OCI-LY7 (cell line): ENCODE measurements around the gene SRP54. TPM values are rescaled to one million over a fixed set of nuclear protein-coding genes. Genes with fewer than 3 reads are reported as not detected.
"Not testable (repeated sequence)": the region's sequence is repeated elsewhere in the genome, so short reads cannot be mapped to it uniquely, and the experiment has no call there.

Experiments
- BruUV-seq: library from RNA; stranded (reverse); fragments of 400-500 nt; replicated peaks from 2 replicates; lab custom pipeline; 2021; lab: Mats Ljungman, UMichigan
- CTCF ChIA-PET: fragments of 300-600 bp; sonication (Branson Sonifier 250); formaldehyde crosslinking; loops from one replicate; lab custom pipeline; 2022; ENCODE audit warnings: antibody characterized with exemption; ENCODE audit not compliant: unreplicated experiment; lab: Charles Lee
- POLR2A ChIA-PET: fragments of 300-600 bp; sonication (Branson Sonifier 250); formaldehyde crosslinking; loops from one replicate; lab custom pipeline; 2022; ENCODE audit warnings: antibody characterized with exemption; lab: Charles Lee
- DNase-seq: peaks from one replicate; pipeline ENCODE4 v3.0.0-alpha.2; 2015; ENCODE audit warnings: low spot score
- H2AFZ ChIP-seq: fragments of 200-600 bp; sonication (generic), shearing (Covaris generic); 2 replicates; pipeline ENCODE4 v1.6.1; 2014; ENCODE audit warnings: mild to moderate bottlenecking, antibody characterized with exemption, low read length, moderate library complexity
- H3K27ac ChIP-seq: fragments of 200-600 bp; sonication (generic); 2 replicates; pipeline ENCODE4 v1.5.1; 2014; ENCODE audit warnings: mixed run types, low read depth, mild to moderate bottlenecking, moderate library complexity, low read length, inconsistent platforms; ENCODE audit not compliant: poor library complexity, severe bottlenecking
- H3K36me3 ChIP-seq: fragments of 200-600 bp; sonication (generic); 2 replicates; pipeline ENCODE4 v1.6.1; 2014; ENCODE audit warnings: mild to moderate bottlenecking, antibody characterized with exemption, low read length, moderate library complexity, mixed read lengths; ENCODE audit not compliant: insufficient read depth
- H3K4me1 ChIP-seq: fragments of 200-600 bp; sonication (generic); 2 replicates; pipeline ENCODE4 v1.5.1; 2014; ENCODE audit warnings: mild to moderate bottlenecking, low read length; ENCODE audit not compliant: insufficient read depth, poor library complexity, severe bottlenecking
- H3K4me2 ChIP-seq: fragments of 200-600 bp; sonication (generic); 2 replicates; pipeline ENCODE4 v1.6.1; 2014; ENCODE audit warnings: mild to moderate bottlenecking, low read length
- H3K4me3 ChIP-seq: fragments of 200-600 bp; sonication (generic); 2 replicates; pipeline ENCODE4 v1.5.1; 2014; ENCODE audit warnings: mild to moderate bottlenecking, low read depth, low read length; ENCODE audit not compliant: poor library complexity, severe bottlenecking
- H3K79me2 ChIP-seq: fragments of 200-600 bp; sonication (generic); 2 replicates; pipeline ENCODE4 v1.6.1; 2016; ENCODE audit warnings: low read depth, mild to moderate bottlenecking, low read length, moderate library complexity, mixed read lengths; ENCODE audit not compliant: insufficient read depth
- H3K9me2 ChIP-seq: fragments of 200-600 bp; sonication (generic); 2 replicates; pipeline ENCODE4 v1.6.1; 2016; ENCODE audit warnings: mild to moderate bottlenecking, low read length, mixed read lengths; ENCODE audit not compliant: insufficient read depth
- H3K9me3 ChIP-seq: fragments of 200-600 bp; sonication (generic); 2 replicates; pipeline ENCODE4 v1.6.1; 2014; ENCODE audit warnings: mild to moderate bottlenecking, mixed run types, low read length, mixed read lengths
- H4K20me1 ChIP-seq: fragments of 200-600 bp; sonication (generic); 2 replicates; pipeline ENCODE4 v1.6.1; 2014; ENCODE audit warnings: mild to moderate bottlenecking, antibody characterized with exemption, low read length, moderate library complexity, mixed read lengths; ENCODE audit not compliant: insufficient read depth
- EZH2phosphoT487 ChIP-seq: fragments of 200-600 bp; sonication (generic); IDR thresholded peaks from 2 replicates; pipeline ENCODE4 v1.6.1; 2018; ENCODE audit warnings: low read depth, borderline replicate concordance, mild to moderate bottlenecking, mixed run types, antibody characterized with exemption, low read length, moderate library complexity, mixed read lengths
- intact Hi-C: fragments of 100-400 bp; cut with micrococcal nuclease; formaldehyde crosslinking; loops from one replicate; pipeline ENCODE4 v1.10.0; 2022; ENCODE audit not compliant: unreplicated experiment
- total RNA-seq, 2 experiments: library from RNA; depleted of rRNA in 1 of 2; stranded (reverse); fragments of >200 nt in 1 of 2; shearing (Covaris generic) in 1 of 2; gene quantifications; 2 replicates each; pipeline ENCODE4 v1.2.3, GENCODE V29; 2014 to 2022
- TF ChIP-seq, protein P1 (sequence below): fragments of 200-600 bp; sonication (generic); conservative IDR thresholded peaks from 2 replicates; pipeline ENCODE4 v1.5.1; 2014; ENCODE audit warnings: mild to moderate bottlenecking, antibody characterized with exemption, low read length, moderate library complexity, mixed read lengths

The SRP54 gene
- total RNA-seq, 2 experiments from 2014 or later = 50.9 to 86.0 TPM

DNA sequence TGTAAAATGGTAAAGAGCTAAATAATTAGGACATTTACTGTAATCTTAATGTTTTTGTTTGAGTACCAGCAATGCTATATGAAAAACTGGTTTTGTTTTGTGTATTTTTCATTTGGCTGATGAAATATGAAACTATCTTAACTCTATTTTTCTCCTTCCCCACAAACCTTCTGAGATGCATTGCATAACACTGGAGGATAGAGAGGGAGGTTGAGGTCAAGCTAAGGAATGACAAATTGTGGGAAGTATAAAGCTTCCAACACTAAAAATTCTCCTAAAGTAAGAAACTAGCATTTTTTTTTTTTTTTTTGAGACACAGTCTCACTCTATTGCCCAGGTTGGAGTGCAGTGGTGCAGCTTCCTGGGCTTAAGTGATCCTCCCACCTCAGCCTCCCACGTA is 31.5 kb upstream of the SRP54 start:
- H3K36me3 ChIP-seq = peaks cover 17% of the 10 kb centered on the region
- no peak overlapping the region for H3K27ac ChIP-seq
- no peaks in the 10 kb centered on the region for H4K20me1 ChIP-seq
- H3K79me2 ChIP-seq = no peaks in the 10 kb centered on the region
- ChIA-PET POLR2A (interaction anchor here (0.6 kb wide), 1 partner anchor 500 kb away, joined by 3 read pairs; no protein-coding TSS in a partner anchor), CTCF (no interaction called here)
- no TSS peak for BruUV-seq
- no peak overlapping the region for H2AFZ ChIP-seq
- H3K9me3 ChIP-seq = no peaks in the 10 kb centered on the region
- H3K9me2 ChIP-seq = no peaks in the 10 kb centered on the region
- no peaks in the 10 kb centered on the region for H3K4me1 ChIP-seq
- intact Hi-C loops = no loop called here
- no peak for DNase-seq
- TF ChIP-seq EZH2phosphoT487 = no peak
- TF ChIP-seq, protein P1, sequence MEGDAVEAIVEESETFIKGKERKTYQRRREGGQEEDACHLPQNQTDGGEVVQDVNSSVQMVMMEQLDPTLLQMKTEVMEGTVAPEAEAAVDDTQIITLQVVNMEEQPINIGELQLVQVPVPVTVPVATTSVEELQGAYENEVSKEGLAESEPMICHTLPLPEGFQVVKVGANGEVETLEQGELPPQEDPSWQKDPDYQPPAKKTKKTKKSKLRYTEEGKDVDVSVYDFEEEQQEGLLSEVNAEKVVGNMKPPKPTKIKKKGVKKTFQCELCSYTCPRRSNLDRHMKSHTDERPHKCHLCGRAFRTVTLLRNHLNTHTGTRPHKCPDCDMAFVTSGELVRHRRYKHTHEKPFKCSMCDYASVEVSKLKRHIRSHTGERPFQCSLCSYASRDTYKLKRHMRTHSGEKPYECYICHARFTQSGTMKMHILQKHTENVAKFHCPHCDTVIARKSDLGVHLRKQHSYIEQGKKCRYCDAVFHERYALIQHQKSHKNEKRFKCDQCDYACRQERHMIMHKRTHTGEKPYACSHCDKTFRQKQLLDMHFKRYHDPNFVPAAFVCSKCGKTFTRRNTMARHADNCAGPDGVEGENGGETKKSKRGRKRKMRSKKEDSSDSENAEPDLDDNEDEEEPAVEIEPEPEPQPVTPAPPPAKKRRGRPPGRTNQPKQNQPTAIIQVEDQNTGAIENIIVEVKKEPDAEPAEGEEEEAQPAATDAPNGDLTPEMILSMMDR = no peak
- H3K4me2 ChIP-seq = no peak overlapping the region
- no peak overlapping the region for H3K4me3 ChIP-seq

DNA sequence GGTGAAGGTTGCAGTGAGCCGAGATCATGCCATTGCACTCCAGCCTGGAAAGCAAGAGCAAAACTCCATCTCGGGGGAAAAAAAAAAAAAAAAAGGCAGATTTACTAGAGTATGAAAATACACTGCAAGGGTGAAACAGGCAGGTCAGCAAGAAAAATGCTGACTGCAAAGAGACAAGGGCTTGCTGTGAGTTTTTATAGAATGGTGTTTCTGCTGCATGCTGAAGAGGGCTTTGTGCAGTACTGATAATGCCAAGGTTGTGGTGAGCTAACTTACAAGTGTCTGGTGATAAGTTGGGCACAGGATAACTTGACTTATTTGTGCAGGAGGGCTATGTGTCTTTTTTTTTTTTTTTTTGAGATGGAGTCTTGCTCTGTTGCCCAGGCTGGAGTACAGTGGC is 25.9 kb upstream of the SRP54 start:
- H3K27ac ChIP-seq = no peak overlapping the region
- H2AFZ ChIP-seq = no peak overlapping the region
- H3K36me3 ChIP-seq = peaks cover 32% of the 10 kb centered on the region
- H3K4me1 ChIP-seq = no peaks in the 10 kb centered on the region
- no peaks in the 10 kb centered on the region for H4K20me1 ChIP-seq
- BruUV-seq = no TSS peak
- ChIA-PET CTCF (no interaction called here), POLR2A (interaction anchor here (0.7 kb wide), 2 partner anchors 24 to 239 kb away, joined by 3 read pairs; no protein-coding TSS in a partner anchor)
- no peak for DNase-seq
- H3K4me2 ChIP-seq = no peak overlapping the region
- no peaks in the 10 kb centered on the region for H3K9me3 ChIP-seq
- no peaks in the 10 kb centered on the region for H3K9me2 ChIP-seq
- intact Hi-C loops = no loop called here
- H3K4me3 ChIP-seq = no peak overlapping the region
- TF ChIP-seq, protein P1 = no peak
- no peak for TF ChIP-seq EZH2phosphoT487
- no peaks in the 10 kb centered on the region for H3K79me2 ChIP-seq

DNA sequence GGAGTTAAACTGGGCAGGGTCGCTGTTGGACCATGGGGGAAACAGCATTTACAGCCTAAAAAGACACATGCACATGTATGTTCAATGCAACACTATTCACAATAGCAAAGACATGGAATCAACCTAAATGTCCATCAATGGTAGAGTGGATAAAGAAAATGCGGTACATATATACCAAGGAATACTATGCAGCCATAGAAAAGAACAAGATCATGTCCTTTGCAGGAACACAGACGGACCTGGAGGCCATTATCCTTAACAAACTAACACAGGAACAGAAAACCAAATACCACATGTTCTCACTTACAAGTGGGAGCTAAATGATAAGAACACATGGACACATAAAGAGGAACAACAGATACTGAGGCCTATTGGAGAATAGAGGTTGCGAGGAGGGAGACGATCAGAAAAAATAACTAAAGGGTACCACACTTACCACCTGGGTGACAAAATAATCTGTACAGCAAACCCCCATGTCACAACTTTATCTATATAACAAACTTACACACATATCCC is 25.0 kb upstream of the SRP54 start:
- POLR2A ChIA-PET = interaction anchor here (0.6 kb wide), 1 partner anchor 145 kb away, joined by 3 read pairs; no protein-coding TSS in a partner anchor
- BruUV-seq = TSS peak; percentile 42
- Histone ChIP-seq H3K4me1 (no peaks in the 10 kb centered on the region), H2AFZ (no peak overlapping the region), H3K27ac (no peak overlapping the region), H4K20me1 (no peaks in the 10 kb centered on the region), H3K79me2 (no peaks in the 10 kb centered on the region), H3K4me2 (no peak overlapping the region), H3K4me3 (no peak overlapping the region), H3K9me3 (no peaks in the 10 kb centered on the region), H3K36me3 (peaks cover 34% of the 10 kb centered on the region), H3K9me2 (no peaks in the 10 kb centered on the region)
- no peak for DNase-seq
- CTCF ChIA-PET = no interaction called here
- TF ChIP-seq, protein P1 = no peak
- TF ChIP-seq EZH2phosphoT487 = no peak
- intact Hi-C loops = no loop called here

DNA sequence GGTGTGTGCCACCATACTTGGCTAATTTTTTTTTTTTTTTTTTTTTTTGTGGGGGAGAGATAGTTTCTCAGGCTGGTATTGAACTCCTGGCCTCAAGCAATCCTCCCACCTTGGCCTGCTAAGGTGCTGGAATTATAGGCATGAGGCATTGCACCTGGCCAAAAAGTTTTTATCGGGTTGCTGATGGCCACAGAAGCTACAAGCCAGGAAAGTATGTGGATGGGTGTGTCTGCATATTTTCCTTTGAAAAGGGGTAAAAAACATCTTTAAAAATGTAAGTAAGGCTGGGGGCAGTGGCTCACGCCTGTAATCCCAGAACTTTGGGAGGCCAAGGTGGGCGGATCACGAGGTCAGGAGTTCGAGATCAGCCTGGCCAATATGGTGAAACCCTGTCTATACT is 20.7 kb upstream of the SRP54 start:
- H3K4me1 ChIP-seq, intact Hi-C loops, H3K79me2 ChIP-seq, CTCF ChIA-PET, H3K9me3 ChIP-seq, H3K27ac ChIP-seq, BruUV-seq, H3K4me2 ChIP-seq, H3K9me2 ChIP-seq, H4K20me1 ChIP-seq, H3K4me3 ChIP-seq, H2AFZ ChIP-seq, DNase-seq: not testable (repeated sequence)
- peaks cover 36% of the 10 kb centered on the region for H3K36me3 ChIP-seq
- POLR2A ChIA-PET = interaction anchor here (0.7 to 0.8 kb wide), 3 partner anchors 14 to 409 kb away, joined by 3 to 7 read pairs (median 4); no protein-coding TSS in a partner anchor
